Activated CD8-positive, alpha-beta T cell treated with anti-CD3 and anti-CD28 coated beads for 36 hours (primary cell): ENCODE results near the gene ZNF750. TPM values are rescaled to one million over a fixed set of nuclear protein-coding genes. Genes with fewer than 3 reads are reported as not detected.

Experiments
- ATAC-seq: fragments of 200-7000 bp; cut with Tn5 transposase; one replicate; pipeline ENCODE4 v1.10.0; 2021; ENCODE audit warnings: mild to moderate bottlenecking, moderate library complexity
- CTCF ChIA-PET: fragments of 350-600 bp; sonication (Branson Sonifier 250); formaldehyde crosslinking; loops from one replicate; lab custom pipeline; 2021; ENCODE audit warnings: antibody characterized with exemption; lab: Charles Lee
- POLR2A ChIA-PET: fragments of 350-600 bp; sonication (Branson Sonifier 250); formaldehyde crosslinking; loops from one replicate; lab custom pipeline; 2021; ENCODE audit warnings: antibody characterized with exemption; lab: Charles Lee
- DNase-seq: peaks from one replicate; pipeline ENCODE4 v3.0.0-alpha.2; 2020
- H3K27ac Mint-ChIP-seq: one replicate; pipeline ENCODE4 v1.8.0; 2021; ENCODE audit warnings: mild to moderate bottlenecking, mixed read lengths
- H3K27me3 Mint-ChIP-seq: one replicate; pipeline ENCODE4 v1.8.0; 2021; ENCODE audit warnings: mixed read lengths
- H3K36me3 Mint-ChIP-seq: one replicate; pipeline ENCODE4 v1.8.0; 2021; ENCODE audit warnings: low read depth, mixed read lengths
- H3K4me1 Mint-ChIP-seq: one replicate; pipeline ENCODE4 v1.8.0; 2021; ENCODE audit warnings: low read depth, mixed read lengths
- H3K4me3 Mint-ChIP-seq: one replicate; pipeline ENCODE4 v1.8.0; 2021; ENCODE audit warnings: mild to moderate bottlenecking, moderate library complexity, mixed read lengths
- H3K9me3 Mint-ChIP-seq: one replicate; pipeline ENCODE4 v1.8.0; 2021; ENCODE audit warnings: mixed read lengths
- intact Hi-C: fragments of 100-400 bp; cut with micrococcal nuclease; formaldehyde crosslinking; loops from one replicate; pipeline ENCODE4 v1.10.0; 2022
- total RNA-seq, 2 experiments: library from RNA; stranded (reverse); gene quantifications; one replicate each; pipeline ENCODE4 v1.2.3, GENCODE V29; 2021
- TF ChIP-seq, protein P1 (sequence below): fragments of 200-600 bp; IDR thresholded peaks from one replicate; pipeline ENCODE4 v1.8.0; 2022; ENCODE audit warnings: antibody characterized with exemption, mild to moderate bottlenecking

ZNF750 gene
- total RNA-seq, 2 experiments from 2014 or later, result not detected

DNA sequence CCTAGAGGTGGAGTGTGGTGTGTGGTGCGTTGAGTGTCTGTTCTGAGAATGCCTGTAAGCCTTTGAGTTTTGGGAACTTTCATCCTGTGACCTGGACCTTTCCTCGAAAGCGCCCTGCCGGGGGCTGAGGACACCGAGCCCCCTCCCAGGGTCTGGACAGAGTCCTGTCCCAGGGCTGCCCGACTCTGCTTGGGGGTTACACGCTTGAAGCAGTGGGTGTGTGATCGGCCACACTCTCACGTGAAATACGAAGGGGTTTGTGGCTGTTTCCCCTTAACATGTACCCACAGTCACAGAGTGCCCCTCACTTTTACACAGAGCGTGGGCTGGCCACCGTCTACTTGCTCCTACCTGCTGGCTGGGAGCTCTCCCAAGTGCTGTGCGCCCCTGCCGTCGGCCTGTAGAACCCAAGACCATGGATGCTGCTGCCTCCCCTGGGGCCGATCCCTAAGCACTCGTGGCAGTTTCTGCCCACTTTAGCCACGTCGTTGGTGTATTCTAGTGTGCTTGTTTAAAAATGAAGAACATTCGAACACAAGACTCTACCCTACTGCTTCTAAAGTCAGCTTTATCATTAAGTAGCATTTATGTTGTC, 6.8 kb downstream of the ZNF750 start:
- POLR2A ChIA-PET, result interaction anchor here (1.3 kb wide), 1 partner anchor 15 kb away, joined by 4 read pairs; no protein-coding TSS in a partner anchor
- TF ChIP-seq, protein P1, sequence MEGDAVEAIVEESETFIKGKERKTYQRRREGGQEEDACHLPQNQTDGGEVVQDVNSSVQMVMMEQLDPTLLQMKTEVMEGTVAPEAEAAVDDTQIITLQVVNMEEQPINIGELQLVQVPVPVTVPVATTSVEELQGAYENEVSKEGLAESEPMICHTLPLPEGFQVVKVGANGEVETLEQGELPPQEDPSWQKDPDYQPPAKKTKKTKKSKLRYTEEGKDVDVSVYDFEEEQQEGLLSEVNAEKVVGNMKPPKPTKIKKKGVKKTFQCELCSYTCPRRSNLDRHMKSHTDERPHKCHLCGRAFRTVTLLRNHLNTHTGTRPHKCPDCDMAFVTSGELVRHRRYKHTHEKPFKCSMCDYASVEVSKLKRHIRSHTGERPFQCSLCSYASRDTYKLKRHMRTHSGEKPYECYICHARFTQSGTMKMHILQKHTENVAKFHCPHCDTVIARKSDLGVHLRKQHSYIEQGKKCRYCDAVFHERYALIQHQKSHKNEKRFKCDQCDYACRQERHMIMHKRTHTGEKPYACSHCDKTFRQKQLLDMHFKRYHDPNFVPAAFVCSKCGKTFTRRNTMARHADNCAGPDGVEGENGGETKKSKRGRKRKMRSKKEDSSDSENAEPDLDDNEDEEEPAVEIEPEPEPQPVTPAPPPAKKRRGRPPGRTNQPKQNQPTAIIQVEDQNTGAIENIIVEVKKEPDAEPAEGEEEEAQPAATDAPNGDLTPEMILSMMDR, result no peak
- intact Hi-C loops, result no loop called here

DNA sequence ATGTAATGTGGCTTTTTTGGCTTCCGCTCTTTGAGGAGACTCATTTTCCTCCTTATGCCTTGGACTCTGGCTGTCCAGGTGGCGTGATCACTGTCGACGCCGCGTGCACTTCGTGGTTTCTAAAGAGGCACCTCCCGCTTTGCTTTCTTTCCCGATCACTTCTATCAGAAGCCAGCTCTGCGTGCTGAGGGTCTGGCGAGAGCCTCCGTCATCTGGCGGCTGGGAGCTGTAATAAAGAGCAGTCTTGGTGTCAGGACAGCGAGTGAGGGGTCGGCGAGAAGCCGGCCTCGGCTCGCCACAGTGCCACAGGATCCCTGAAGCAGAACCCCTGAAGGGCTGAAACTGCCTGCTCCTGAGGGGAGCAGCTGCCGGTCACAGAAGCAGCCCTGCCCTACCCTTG, 7.4 kb downstream of the ZNF750 start:
- Mint-ChIP-seq H3K27me3 (no peaks in the 10 kb centered on the region), H3K9me3 (peaks cover 5% of the 10 kb centered on the region), H3K4me1 (no peaks in the 10 kb centered on the region), H3K27ac (no peak overlapping the region), H3K36me3 (peaks cover 21% of the 10 kb centered on the region), H3K4me3 (no peak overlapping the region)
- ChIA-PET POLR2A (no interaction called here), CTCF (interaction anchor here (1.2 kb wide), 1 partner anchor 164 kb away, joined by 3 read pairs; no protein-coding TSS in a partner anchor)
- TF ChIP-seq, protein P1, result no peak
- ATAC-seq (no peak), DNase-seq (no peak)
- intact Hi-C loops, result no loop called here

More for the DNA sequence above, 6.8 kb downstream of the ZNF750 start:
- CTCF ChIA-PET, result interaction anchor here (1.2 kb wide), 1 partner anchor 164 kb away, joined by 3 read pairs; no protein-coding TSS in a partner anchor
- H3K27ac Mint-ChIP-seq, result no peak overlapping the region
- H3K4me1 Mint-ChIP-seq, result no peaks in the 10 kb centered on the region
- H3K4me3 Mint-ChIP-seq, result no peak overlapping the region
- peaks cover under 1% of the 10 kb centered on the region for H3K9me3 Mint-ChIP-seq
- no peak for ATAC-seq
- H3K27me3 Mint-ChIP-seq, result no peaks in the 10 kb centered on the region
- no peak for DNase-seq
- peaks cover 15% of the 10 kb centered on the region for H3K36me3 Mint-ChIP-seq

DNA sequence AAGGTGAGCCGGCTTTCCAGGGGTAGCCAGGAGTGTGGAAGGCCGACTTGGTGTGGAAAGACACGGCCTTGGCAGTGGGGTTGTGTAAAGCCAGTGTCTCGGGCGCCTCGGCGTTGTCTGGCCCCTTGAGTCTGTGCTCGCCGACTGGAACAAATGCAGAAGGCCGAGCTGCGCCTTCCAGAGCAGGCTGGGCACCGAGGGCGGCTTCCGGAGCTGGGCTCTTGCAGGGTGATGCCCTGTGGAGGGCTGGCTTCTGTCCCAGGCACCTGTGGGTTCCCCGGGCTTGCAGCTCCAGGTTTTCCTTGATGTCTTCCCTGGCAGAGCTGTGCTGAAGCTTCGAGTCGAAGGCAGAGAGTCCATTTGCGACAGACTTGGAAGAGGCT, 8.0 kb downstream of the ZNF750 start:
- intact Hi-C loops, result no loop called here
- Mint-ChIP-seq H3K4me1 (no peaks in the 10 kb centered on the region), H3K9me3 (peaks cover 5% of the 10 kb centered on the region), H3K27ac (no peak overlapping the region), H3K4me3 (no peak overlapping the region), H3K27me3 (no peaks in the 10 kb centered on the region), H3K36me3 (peaks cover 25% of the 10 kb centered on the region)
- no peak for ATAC-seq
- CTCF ChIA-PET, result interaction anchor here (1.2 kb wide), 1 partner anchor 163 kb away, joined by 3 read pairs; no protein-coding TSS in a partner anchor
- DNase-seq, result no peak
- POLR2A ChIA-PET, result no interaction called here
- TF ChIP-seq, protein P1, result no peak

DNA sequence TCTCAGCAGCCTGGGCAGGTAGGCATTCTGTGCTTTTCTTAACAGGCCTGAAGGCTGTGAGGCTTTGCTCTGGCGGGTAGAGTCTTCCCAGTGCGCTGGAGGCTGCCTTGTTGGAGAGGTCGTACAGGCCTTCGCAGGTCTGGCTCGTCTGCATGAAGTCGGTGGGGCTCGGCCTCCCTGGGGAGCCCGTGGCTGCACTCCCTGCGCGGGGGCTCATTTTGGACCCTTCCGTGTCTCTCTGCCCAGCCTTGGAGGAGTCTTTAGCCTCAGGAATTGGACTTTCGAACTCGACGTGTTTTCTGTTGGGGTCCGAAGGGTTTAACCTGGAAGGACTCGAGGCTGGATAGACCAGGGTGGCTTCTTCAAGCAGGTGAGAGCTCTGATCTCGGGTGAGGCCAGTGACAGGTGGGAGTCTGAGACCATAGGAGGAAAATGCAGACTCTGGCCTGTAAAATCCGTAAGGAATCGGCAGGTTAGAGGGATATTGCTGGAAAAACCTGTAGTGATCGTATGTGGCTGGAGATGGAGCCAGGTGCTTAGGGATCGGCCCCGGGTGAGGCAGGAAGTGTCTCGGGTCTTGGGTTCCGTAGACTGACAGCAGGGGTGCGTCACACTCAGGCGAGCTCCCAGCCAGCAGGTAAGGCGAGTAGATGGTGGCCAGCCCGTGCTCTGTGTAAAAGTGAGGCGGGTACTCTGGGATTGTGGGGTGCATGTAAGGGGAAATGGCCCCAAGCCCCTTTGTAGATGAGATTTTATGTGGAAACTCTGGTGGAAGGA, 8.6 kb downstream of the ZNF750 start:
- Mint-ChIP-seq H3K4me1 (no peaks in the 10 kb centered on the region), H3K27me3 (no peaks in the 10 kb centered on the region), H3K27ac (no peak overlapping the region), H3K9me3 (peaks cover 5% of the 10 kb centered on the region), H3K4me3 (no peak overlapping the region), H3K36me3 (peaks cover 25% of the 10 kb centered on the region)
- ChIA-PET POLR2A (no interaction called here), CTCF (no interaction called here)
- no peak for ATAC-seq
- intact Hi-C loops, result no loop called here
- TF ChIP-seq, protein P1, result no peak
- DNase-seq, result no peak

DNA sequence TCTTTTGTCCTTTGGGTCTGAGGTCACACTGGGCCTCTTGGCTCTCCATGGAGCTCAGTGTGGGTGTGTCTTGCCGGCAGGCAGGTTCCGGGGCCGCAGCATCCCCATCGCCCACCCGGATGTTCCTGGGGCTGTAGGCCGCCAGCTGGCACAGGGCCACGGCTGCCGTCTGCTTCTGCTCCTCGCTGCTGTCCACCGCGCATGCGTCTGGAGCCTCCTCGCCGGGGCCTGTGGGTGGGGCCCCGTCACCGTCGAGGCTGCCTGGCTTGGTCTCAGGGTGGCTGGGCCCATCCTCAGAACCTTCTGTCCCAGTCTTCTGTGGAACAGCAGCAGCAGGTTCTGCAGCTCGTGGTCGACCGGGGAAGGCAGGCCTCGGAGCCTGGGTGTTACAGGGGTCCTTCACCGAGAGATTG, 9.6 kb downstream of the ZNF750 start:
- CTCF ChIA-PET, result interaction anchor here (1.6 kb wide), 1 partner anchor 12 kb away, joined by 4 read pairs; no protein-coding TSS in a partner anchor

More for the DNA sequence above, 9.6 kb downstream of the ZNF750 start:
- Mint-ChIP-seq H3K4me3 (no peak overlapping the region), H3K27ac (no peak overlapping the region), H3K27me3 (no peaks in the 10 kb centered on the region), H3K4me1 (no peaks in the 10 kb centered on the region), H3K9me3 (peaks cover 5% of the 10 kb centered on the region), H3K36me3 (peaks cover 25% of the 10 kb centered on the region)
- intact Hi-C loops, result no loop called here
- TF ChIP-seq, protein P1, result no peak
- DNase-seq (no peak), ATAC-seq (no peak)
- POLR2A ChIA-PET, result interaction anchor here (0.6 kb wide), 1 partner anchor 130 kb away, joined by 3 read pairs; no protein-coding TSS in a partner anchor
